NCI-H2196 (cell line): ENCODE data around the gene KCNK4.

Experiments used
- DNase-seq: peaks from one replicate; lab custom pipeline; 2025; ENCODE audit not compliant: unreplicated experiment; lab: John Stamatoyannopoulos, UW

The KCNK4 gene

GRCh38 chr11:64342869-64343745, 52.0 kb downstream of the KCNK4 start:
- DNase-seq = no peak

GRCh38 chr11:64343767-64344559, 52.9 kb downstream of the KCNK4 start:
- DNase-seq = peak; percentile 29

GRCh38 chr11:64344787-64345186, 53.7 kb downstream of the KCNK4 start:
- DNase-seq = no peak

GRCh38 chr11:64347193-64347867, 56.2 kb downstream of the KCNK4 start:
- DNase-seq = no peak

- peak; percentile 49 for DNase-seq
Observed at GRCh38 chr11:64348383-64349024, 57.4 kb downstream of the KCNK4 start.

- DNase-seq = no peak
Observed at GRCh38 chr11:64349025-64349387, 57.9 kb downstream of the KCNK4 start.

GRCh38 chr11:64349404-64349803, 58.3 kb downstream of the KCNK4 start:
- no peak for DNase-seq
